ENCODE data around the gene SLC25A22. TPM values are rescaled to one million over a fixed set of nuclear protein-coding genes. Genes with fewer than 3 reads are reported as not detected.

Gene SLC25A22
- polyA plus RNA-seq, 1 donor = 10.9 TPM

- DNase-seq = no peak
Measured at GRCh38 chr11:803467-803742, 5.3 kb upstream of the SLC25A22 start.

GRCh38 chr11:802693-803466 lies 4.8 kb upstream of the SLC25A22 start:
- DNase-seq = no peak

- no peak for DNase-seq
Measured at GRCh38 chr11:802018-802617, 4.0 kb upstream of the SLC25A22 start.

GRCh38 chr11:801097-801780 lies 3.2 kb upstream of the SLC25A22 start:
- no peak for DNase-seq

- DNase-seq = no peak
Measured at GRCh38 chr11:800473-800872, 2.4 kb upstream of the SLC25A22 start.

GRCh38 chr11:799641-800316 lies 1.7 kb upstream of the SLC25A22 start:
- no peak for DNase-seq

- peak; percentile 84 for DNase-seq
Measured at GRCh38 chr11:797296-798092, 587 bp downstream of the SLC25A22 start.

GRCh38 chr11:796565-797295 lies 1.4 kb downstream of the SLC25A22 start:
- DNase-seq = no peak

GRCh38 chr11:795634-796564 lies 2.2 kb downstream of the SLC25A22 start:
- peak; percentile 78 for DNase-seq

GRCh38 chr11:794766-795633 lies 3.1 kb downstream of the SLC25A22 start:
- no peak for DNase-seq

- DNase-seq = no peak
Measured at GRCh38 chr11:794013-794765, 3.9 kb downstream of the SLC25A22 start.

- no peak for DNase-seq
Measured at GRCh38 chr11:793556-793955, 4.5 kb downstream of the SLC25A22 start.

- DNase-seq = no peak
Measured at GRCh38 chr11:792873-793272, 5.2 kb downstream of the SLC25A22 start.

GRCh38 chr11:792535-792821 lies 5.6 kb downstream of the SLC25A22 start:
- DNase-seq = no peak

GRCh38 chr11:791658-792534 lies 6.2 kb downstream of the SLC25A22 start:
- no peak for DNase-seq

GRCh38 chr11:790721-791564 lies 7.1 kb downstream of the SLC25A22 start:
- no peak for DNase-seq

GRCh38 chr11:789943-790342 lies 8.1 kb downstream of the SLC25A22 start, which contains the start of gene CEND1:
Gene CEND1, minus strand, starts transcription at chr11:790090. Its CDS starts 1,514 bp downstream, at chr11:788576.
- no peak for DNase-seq
